Gastroesophageal sphincter (tissue), 3 donors: ENCODE results near the gene CATSPER2.
"Not testable (repeated sequence)": the region's sequence is repeated elsewhere in the genome, so short reads cannot be mapped to it uniquely, and the experiment has no call there.

Experiments used
- CTCF ChIP-seq, 4 experiments: fragments of 200-600 bp in 2 of 4; fragments of 450-650 bp in 2 of 4; sonication (generic) in 1 of 4; IDR thresholded peaks; one replicate each; pipeline ENCODE4 v1.5.1; 2017 to 2019; ENCODE audit warnings: antibody characterized with exemption in 4 of 4, mild to moderate bottlenecking in 2 of 4, moderate library complexity in 2 of 4
- POLR2AphosphoS5 ChIP-seq: sonication (generic); formaldehyde crosslinking; IDR thresholded peaks from one replicate; pipeline ENCODE4 v1.6.1; 2017; ENCODE audit warnings: antibody characterized with exemption

GRCh38 chr15:43593328-43594190, 55.1 kb downstream of the CATSPER2 start, which contains the start of gene CKMT1B:
- not testable (repeated sequence) for TF ChIP-seq CTCF (IDR thresholded peaks at IDR 0.05); POLR2AphosphoS5
